GM18498 (cell line): Measurements from ENCODE around the gene RTN4R.
"Not testable (repeated sequence)": the region's sequence is repeated elsewhere in the genome, so short reads cannot be mapped to it uniquely, and the experiment has no call there.

Source experiments
- ATAC-seq: cut with Tn5 transposase; IDR thresholded peaks from one replicate; pipeline ENCODE4 v1.9.1; 2021; ENCODE audit warnings: mild to moderate bottlenecking, moderate library complexity; ENCODE audit not compliant: unreplicated experiment

Gene RTN4R

GRCh38 chr22:20272700-20273099 lies 4.6 kb upstream of the RTN4R start:
- ATAC-seq: no peak

DNA sequence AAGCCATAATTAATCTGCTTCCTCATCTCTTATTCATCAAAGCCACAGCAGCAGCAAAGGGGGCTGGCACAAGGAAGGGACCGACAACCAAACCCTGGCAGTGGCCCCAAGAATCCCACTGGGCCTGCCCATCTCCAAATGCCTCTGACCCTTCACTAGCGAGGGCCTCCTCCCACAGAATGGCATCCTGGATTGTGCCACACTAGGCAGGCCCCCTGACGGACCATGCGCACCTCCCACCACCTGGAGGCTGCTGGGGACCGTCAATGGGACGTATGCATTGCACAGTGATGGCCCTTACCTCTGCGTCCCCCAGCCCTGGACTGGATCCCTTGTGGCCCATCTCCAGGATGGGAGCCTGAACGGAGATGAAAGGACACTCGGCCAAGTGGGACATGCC lies 4.1 kb upstream of the RTN4R start:
- ATAC-seq: no peak

GRCh38 chr22:20271114-20271994 lies 3.2 kb upstream of the RTN4R start:
- no peak for ATAC-seq

DNA sequence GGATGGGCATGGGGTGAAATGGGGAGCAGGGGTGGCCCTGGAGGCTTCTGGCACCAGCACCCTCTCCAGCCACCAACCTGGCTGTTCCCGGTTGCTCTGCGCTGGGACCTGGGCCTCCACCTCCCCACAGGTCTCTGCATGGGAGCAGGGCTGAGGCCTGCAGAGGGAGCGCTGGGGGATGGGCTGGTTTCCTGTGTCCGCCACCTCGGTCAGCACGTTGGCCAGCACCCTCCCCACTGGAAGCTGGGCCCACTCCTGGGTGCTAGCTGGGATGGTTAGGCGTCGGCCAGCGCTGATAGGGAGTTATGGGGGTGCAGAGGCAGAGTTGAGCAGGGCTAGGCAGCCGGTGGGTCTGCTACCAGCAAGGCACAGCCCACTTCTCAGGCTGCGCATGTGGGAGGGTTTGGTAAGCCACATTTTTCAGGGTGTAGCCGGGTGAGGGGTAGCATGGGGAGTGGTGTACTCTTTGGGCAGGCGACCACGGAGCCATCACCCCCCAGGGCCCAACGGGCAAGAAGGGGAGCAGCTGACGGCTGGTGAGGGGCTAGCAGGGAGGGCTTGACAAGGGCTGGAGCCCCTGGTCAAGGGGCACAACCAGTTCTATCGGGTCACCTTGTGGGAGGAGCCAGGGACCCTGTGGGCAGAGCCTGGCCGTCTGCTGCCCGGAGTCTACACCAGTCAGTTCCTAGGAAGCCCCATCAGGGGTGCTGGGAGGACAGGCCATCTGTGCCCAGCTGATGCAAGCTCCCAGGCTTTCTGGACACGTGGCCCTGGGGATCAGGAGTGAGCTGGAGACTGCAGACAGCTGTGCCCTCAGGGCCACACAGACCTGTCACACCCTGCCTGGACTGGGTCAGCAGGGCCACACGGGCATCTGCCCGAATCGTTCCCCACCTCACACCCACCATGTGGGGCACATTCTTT lies 2.3 kb upstream of the RTN4R start:
- ATAC-seq: not testable (repeated sequence)

DNA sequence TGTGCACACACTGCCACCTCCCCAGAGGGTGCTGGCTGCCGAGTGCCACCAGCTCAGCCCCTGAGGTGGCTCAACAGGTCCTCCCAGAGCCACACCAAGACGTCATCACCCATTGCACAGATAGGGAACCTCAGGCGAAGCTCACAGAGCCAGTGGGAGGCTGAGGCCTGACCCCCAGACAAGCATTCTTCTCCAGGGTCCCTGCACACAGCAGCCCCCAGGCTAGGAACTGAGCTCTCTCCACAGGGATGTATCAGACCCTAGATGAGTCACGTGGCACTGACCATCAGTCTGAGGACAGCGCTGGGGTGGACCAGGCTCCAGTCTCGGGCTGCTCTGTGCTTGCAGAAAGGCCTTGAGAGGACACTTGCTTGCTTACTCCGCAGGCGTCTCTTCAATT lies 1.6 kb upstream of the RTN4R start:
- not testable (repeated sequence) for ATAC-seq

DNA sequence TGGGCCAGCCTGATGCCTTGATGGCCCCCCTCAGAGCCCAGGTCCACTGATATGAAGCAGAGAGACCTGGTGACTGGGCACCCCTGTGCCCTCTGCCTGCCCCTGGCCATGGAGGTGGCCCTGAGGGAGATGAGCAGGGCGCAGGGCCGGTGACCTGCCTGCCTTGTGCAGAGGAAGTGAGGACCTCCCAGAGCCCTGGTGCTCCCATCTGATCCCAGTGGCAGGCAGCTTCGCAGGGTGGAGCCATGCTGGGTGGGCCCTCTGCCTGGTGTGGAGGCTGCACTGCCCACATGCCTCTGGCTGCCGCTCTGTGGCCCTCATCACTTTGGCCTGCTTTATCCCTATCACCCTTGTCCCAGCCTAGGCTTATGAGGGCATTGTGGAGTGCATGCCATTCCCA lies 1.1 kb upstream of the RTN4R start:
- not testable (repeated sequence) for ATAC-seq

DNA sequence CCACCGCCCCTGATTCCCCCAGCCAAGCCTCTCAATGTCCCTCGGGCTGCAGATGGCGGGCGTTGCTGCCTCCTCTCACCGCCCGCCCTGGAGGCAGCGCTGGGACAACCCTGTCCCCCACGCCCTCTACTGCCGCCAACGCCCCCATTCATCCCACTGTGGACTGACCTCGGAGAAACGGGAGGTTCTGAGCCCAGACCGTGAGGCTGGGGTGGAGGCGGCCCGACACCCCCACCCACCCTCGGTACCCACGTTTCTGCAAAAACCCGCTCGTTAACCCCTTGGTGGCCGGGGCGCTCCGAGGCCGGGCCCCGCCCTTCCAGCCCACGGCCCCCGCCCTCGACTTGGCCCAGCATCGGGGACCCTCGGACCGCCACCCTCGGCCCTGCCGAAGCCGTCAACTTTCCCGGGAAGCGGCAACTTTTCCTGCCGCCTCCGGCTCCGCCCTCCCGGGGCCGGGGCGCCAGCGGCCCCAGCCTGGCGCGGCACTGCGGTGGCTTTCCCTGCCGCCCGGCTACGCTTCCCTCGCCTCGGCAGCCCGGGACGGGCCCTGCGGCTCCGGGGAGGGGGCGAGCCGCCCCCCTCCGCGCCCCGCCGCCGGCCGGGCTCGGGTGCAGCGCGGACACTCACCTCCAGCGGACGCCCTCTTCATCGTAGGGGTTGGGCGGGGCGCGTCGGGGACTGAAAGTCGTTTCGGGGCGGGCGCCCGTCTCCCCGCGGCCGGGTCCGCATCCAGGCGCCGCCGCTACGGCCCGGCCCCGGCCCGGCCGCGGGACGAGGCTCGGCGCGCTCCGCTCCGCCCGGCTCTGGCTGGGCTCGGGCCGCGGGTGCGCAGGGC lies 458 bp downstream of the RTN4R start:
- ATAC-seq: no peak

DNA sequence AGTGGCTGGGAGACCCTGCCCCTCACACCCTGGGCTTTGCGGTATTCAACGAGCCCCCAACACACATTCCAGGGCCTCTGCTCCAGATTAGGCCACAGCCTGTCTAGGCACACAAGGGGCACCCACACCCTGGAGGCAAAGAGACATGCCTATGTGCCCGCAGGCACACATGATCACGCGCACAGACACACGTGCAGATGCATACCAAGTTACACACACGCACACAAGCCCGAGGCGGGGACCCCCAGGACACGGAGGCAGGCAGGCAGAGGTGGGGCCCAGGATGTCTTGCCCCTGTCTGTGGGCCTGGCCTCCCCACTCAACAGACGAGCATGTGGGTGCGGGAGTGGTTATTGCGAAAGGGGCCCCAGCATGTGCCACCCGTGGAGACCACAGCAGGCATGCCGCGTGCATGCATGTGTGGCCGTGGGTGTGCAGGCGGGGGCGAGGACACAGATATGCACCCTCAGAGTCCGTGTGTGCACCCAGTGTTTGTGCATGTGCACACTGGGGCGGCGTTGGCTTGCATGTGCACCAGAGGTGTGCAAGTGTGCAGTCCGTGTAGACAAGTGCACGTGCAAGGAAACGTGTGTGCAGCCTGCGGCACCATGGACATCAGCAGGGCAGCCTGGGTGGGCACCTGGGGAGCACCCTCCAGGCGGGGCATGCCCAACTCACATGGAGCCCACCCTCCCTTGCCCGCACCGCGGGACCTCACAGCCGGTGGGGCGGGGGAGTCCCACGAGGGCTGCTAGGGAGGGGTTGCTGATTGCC lies 1.3 kb downstream of the RTN4R start:
- not testable (repeated sequence) for ATAC-seq

DNA sequence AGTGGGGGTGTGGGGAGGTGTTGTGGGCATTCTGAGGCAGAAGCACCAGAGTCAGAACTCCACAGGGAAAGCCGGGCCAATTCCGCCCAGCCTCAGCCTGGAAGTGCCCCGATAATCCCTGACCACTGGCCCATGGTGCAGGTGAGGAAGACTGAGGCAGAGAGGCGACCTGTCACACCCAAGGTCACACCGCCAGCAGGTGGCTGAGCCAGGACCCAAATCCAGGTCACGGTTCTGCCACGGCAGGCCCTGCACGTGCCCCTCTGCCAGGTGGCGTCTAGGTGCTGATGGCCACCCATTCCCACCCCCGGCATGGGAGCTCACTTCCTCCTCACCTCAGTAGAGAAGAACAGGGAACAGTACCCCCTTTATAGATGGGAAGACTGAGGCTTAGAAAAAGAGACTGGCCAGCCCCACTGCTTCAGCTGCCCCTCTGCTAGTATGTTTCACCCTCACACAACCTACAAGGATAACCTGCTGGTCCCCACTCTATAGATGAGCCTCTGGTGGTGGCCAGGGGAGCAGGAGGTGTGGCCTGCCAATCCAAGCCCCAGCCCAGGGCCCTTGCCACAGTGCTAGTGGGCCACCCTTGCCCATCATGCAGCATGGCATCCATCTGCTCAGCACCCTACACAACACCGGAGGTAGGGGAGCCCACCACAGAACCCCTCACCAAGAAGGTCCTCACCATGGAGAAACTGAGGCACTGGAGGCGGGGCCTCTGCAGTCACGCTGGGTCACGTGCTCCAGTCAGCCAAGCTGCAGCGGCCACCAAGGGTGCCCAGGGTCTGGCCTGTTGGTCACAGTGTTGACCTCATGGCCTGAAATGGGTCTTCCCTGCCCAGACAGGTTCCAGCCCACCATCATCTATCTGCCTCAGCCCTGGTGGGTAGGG lies 2.1 kb downstream of the RTN4R start:
- not testable (repeated sequence) for ATAC-seq

DNA sequence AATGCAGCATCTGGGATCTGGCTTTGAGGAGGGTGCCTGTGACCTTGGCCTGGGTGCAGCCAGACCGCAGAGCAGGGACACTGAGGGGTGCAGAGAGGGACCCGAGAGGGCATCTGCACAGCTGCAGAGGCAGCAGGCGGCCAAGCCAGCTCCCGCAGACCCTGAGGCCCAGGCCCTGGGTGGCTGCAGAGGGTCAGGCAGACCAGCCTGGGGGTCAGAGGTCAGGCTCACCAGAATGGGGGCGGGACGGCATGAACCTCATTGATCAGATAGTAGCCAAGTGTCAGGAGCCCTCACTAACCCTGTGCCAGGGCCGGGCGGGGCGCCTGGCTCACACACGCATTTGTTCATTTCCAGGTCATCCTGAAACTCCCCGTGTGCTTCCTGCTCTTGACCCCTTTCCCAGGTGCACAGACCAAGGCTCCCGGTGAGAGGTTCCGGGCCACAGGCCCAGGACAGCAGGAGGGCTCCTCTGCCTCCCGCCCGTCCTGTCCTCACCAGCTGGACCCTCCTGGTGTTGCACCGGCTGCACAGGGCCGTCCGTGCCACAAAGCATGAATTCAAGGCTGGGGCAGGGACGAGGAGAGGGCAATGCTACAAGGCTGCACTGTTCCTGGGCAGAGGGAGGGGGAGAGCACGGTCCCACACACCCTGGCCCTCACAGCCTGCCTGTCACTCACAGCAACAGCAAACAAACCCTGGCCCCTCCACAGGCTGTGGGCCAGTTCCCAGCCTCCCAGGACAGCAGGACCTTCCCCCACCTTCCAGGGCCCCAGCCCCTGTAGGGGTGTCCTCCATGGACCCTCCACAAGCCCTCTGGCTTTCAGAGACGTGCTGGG lies 3.3 kb downstream of the RTN4R start:
- no peak for ATAC-seq

DNA sequence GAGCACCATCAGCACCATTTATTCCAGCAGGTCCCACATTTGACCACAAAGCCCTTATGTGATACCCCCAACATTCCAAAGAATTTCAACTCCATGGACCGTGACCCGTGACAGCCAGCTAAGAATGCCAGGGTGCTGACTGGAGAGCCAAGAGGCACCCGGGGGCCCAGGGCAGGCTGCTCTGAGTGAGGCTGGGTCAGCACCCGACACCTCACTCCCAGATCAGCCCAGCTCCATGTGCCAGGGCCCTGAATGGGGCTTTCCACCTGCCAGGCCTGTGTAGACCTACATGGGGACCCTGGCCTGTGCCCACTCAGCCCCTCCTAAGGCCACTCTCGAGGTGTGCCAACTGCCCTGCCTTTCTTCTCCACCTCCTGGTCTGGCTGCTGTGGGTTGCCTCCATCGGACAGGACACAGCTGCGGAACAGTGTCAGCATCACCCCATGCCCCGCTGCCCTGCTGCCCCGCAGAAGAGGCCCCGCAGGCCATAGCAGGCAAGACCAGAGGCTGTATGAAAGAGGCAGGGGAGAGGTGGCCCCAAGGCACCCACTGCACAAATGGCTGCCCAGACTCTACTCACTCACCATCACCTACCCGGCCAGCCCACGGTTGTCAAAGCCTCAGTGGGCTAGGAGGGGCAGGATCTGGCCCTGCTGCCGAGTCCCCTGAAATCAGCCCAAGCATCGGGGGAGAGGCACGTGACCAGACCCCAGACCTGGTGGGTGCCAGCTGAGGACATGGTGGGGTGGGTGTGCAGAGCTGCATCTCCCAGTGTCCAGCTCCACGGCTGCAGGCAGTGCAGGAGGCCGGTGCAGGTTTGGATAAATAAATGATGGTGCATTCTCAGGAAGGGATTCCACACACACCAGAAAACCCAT lies 4.5 kb downstream of the RTN4R start:
- not testable (repeated sequence) for ATAC-seq

DNA sequence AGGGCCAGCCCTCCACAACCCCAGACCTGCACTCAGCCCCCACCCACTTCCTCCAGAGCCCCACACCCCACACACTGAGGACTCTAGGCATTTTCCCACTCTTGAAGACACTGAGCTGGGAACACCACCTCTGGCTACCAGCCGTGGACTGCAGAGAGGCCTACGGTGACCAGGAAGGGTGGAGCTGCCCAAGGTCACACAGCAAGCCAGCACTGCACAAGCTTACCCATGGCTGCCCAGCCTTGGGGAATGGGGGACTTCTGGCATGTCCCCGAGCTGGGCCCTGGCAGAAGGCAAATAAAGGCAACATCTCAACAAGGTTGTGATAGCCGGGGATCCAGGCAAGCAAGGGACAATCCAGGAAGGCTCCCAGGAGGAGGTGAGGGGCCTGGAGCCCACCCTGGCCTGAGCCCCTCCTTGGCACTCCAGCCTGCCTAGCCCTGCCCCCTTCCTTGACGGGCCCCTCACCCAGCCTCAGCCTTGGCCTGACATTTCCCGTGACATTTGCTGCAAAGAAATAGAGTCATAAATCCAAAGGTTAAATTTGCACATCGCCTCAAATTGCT lies 5.5 kb downstream of the RTN4R start:
- ATAC-seq: no peak

- no peak for ATAC-seq
Observed at GRCh38 chr22:20261848-20262581, 6.1 kb downstream of the RTN4R start.

DNA sequence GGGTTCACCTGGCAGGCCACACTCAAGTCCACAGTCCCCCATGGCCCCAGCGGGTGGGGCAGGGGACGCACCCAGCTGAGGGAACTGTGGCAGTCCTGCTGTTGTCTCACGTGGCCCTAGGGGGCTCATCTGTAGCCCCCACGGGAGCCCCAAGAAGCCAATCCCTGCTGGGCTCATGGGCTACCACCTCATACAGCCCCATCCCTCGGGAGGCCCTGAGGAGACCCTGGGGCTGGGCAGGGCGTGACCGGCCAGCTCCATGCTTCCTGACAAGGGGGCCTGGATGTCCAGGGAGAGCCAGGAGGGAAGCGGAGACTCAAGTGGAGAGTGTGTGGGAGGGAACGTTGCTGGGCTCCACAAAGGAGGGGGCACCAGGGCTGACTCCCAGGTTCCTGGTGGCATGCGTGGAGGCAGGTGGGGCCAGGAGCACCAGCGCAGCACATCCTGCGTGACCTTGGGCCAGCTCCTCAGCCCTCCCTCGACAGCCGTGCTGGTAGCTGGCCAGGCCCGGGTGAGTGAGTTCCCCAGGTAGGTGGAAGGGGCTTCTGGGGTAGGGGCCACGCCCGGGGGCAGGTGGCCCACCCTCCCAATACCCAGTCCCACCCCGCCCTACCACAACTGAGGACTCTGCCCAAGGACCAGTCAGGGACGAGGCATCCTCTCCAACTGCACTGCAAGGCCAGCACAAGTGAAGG lies 7.9 kb downstream of the RTN4R start:
- no peak for ATAC-seq

- no peak for ATAC-seq
Observed at GRCh38 chr22:20259327-20259688, 8.8 kb downstream of the RTN4R start.
